Measurements from ENCODE around the gene TRIM28.

Gene TRIM28

GRCh38 chr19:58584498-58585441, 40.9 kb downstream of the TRIM28 start:
- no peak for TF ChIP-seq CTCF (IDR thresholded peaks at IDR 0.05; ENCODE audit: low read depth, low read length)
- DNase-seq (ENCODE audit: low read depth in 2 of 2): no peak
- H3K4me3 ChIP-seq (replicated peaks in 1 of 2; ENCODE audit: low read depth in 2 of 2, low read length in 2 of 2): no peak overlapping the region

DNA sequence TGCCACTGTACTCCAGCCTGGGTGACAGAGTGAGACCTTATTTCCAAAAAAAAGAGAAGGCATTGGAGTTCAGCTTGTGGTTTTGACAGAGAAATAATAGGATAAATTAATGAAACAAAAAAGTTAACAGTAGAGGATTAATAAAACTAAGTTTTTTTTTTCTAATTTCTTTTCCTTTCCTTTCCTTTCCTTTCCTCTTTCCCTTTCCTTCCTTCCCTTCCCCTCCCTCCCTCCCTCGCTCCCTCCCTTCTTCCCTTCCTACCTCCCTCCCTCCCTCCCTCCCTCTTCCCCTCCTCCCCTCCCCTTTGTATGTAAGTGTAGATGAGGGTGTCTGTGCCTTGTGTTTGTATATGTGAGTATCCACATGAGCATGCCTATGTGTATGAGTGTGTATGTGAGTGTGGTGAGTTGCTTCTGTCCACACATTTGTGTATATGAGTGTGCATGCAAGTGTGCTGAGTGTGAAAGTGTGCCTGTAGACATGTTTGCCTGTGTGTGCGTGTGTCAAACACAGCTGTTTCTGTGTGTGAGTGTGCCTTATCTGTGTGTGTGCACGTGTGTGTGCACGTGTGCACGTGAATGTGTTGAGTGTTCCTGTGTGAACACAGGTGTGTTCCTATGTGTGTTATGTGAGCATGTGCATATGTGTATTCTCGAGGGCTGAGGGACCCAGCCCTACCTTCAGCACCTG, 41.7 kb downstream of the TRIM28 start:
- no peak overlapping the region for H3K4me3 ChIP-seq (replicated peaks in 1 of 2; ENCODE audit: low read depth in 2 of 2, low read length in 2 of 2)
- TF ChIP-seq CTCF (IDR thresholded peaks at IDR 0.05; ENCODE audit: low read depth, low read length): no peak
- DNase-seq (ENCODE audit: low read depth in 2 of 2): no peak

- no peak for TF ChIP-seq CTCF (IDR thresholded peaks at IDR 0.05; ENCODE audit: low read depth, low read length)
- H3K4me3 ChIP-seq (replicated peaks in 1 of 2; ENCODE audit: low read depth in 2 of 2, low read length in 2 of 2): no peak overlapping the region
- DNase-seq (ENCODE audit: low read depth in 2 of 2): no peak
These were observed 42.4 kb downstream of the TRIM28 start for GRCh38 chr19:58586133-58586765.
